CD1c-positive myeloid dendritic cell (primary cell): ENCODE results near the gene HS1BP3.
A peak's percentile ranks its signal among the peaks of the same experiment; 100 is the strongest.

Source experiments
- DNase-seq: peaks from one replicate; pipeline ENCODE4 v3.0.0-alpha.2; 2016; ENCODE audit errors: extremely low spot score

The HS1BP3 gene, protein sequence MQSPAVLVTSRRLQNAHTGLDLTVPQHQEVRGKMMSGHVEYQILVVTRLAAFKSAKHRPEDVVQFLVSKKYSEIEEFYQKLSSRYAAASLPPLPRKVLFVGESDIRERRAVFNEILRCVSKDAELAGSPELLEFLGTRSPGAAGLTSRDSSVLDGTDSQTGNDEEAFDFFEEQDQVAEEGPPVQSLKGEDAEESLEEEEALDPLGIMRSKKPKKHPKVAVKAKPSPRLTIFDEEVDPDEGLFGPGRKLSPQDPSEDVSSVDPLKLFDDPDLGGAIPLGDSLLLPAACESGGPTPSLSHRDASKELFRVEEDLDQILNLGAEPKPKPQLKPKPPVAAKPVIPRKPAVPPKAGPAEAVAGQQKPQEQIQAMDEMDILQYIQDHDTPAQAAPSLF

DNA sequence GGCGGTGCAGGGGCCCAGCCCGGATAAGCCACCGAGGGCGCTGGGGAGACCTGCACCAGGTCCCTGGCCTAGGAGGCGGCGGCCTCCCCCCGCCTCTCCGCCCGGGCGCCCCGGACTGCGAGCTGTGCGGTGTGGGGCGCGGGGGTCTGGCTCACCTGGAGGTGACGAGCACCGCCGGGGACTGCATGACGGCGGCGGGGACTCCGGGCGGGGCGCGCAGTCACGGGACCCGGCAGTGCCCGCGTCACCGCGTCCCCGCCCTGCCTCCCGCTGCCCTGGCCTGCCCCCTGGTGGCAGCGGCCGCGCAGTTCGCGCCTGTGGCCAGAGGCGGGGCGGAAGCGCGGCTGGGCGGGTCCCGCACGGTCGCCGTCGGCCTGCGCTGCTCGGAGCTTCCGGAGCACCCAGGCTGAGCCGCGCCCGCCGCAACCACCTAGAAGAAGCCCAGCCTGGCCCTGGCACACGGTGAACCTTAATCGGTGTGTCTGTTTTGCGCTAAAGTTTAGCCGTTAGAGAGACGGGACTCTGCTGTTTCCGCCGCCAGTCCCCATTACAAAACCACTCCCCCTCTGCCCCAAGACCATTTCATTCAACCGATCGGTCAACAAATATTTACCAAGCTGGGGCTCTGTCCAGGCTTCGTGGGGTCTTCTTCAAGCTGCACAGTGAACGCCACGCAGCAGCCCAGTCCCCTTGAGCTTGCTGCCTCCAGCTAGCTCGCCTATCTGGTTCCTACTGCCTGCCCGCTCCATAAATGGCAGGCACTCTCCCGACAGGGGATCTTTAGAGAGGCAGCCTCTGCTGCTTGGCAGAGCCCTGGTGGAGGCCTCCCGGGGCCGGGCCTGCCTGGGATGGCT is at the start of gene HS1BP3:
Gene HS1BP3 (minus strand): TSS at position 222 of the 854 bp plus-strand sequence. CDS start 35 bp downstream, at position 187.
- DNase-seq, result peak; percentile 96

- peak; percentile 30 for DNase-seq
These were observed 48.2 kb upstream of the HS1BP3 start for GRCh38 chr2:20698916-20699613.

- no peak for DNase-seq
These were observed 46.5 kb upstream of the HS1BP3 start for GRCh38 chr2:20697322-20697934.

- no peak for DNase-seq
These were observed 45.5 kb upstream of the HS1BP3 start for GRCh38 chr2:20696366-20696765.

- no peak for DNase-seq
These were observed 42.4 kb upstream of the HS1BP3 start for GRCh38 chr2:20693317-20693716.

DNA sequence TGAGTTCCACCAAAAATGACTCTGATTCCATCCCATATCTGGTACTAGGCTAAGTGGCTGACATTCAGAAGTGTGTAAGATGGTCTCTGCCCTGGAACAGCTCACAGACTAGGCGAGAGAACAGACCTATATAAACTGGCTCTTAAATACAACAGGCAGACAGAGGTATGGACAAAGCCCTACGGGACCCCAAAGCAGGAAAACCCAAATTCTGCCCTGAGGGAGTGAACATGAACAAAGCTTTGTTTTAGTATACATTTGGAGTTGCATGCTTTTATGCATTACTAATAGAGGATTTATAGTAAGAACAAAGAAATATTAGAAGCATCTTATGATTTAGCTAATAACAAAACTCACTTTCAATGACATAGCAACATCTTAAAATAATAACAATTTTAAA is 41.2 kb upstream of the HS1BP3 start:
- no peak for DNase-seq

- DNase-seq, result no peak
These were observed 40.3 kb upstream of the HS1BP3 start for GRCh38 chr2:20691076-20691734.

DNA sequence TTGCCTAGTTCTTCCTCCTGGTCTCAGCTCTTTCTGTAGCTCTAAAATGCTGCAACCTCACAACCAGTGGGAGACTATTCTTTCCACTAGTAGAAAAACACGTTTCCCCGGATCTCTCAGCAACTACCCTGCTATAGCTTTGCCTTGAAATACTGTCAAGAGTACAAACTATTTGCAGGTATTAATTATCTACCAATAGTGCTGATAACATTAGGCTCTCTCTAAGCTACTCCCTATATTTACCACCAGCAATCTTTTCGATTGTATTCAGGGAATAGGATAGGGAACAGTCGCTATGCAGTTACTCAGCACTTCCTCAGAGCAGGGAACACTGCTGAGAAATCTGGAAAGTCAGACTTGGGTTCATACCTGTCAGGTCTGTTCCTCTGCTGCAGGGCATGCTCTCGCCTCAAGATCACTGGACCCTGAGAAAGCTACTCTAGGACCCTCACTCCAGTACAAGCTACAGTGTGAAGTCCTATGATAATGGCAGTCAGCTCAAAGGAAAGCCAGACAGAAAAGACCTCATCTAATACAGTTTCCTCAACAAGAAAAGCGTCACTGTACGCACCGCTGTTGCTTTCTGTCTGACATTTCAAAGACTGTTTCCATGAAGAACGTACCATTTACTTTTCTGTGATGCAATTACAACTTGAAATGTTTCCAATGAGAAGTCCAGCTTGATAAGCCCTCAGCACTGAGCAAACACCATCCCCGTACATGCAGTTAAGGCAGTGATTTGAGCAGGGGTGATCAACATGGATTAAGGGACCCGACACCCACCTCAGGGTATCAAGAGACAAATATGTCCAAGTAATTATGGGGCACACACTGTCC is 38.7 kb upstream of the HS1BP3 start:
- DNase-seq, result no peak

- DNase-seq, result no peak
These were observed 36.4 kb upstream of the HS1BP3 start for GRCh38 chr2:20687260-20687832.

DNA sequence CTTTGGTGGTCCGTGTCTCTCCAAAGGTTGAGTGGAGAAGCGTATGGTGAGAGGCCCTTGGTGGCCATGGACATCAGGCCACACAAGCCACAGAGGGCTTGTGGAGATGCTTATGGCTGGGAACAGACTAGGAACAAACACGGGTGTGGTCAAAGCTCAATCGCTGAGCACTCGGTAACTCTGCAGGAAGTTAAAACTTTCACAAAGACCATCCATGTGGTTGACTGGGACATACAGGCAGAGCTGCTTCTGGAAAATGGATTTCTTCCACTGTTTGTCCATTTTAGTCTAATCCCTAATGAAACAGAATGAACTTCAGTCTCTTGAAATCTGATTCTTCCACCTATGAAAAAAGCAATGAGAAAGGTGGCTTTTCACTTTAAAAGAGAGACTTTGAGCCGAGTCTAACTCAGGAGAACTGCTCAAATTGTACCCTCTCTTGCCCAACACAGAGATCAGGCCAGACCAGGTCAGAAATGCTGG is 33.7 kb upstream of the HS1BP3 start:
- no peak for DNase-seq

- no peak for DNase-seq
These were observed 31.4 kb upstream of the HS1BP3 start for GRCh38 chr2:20682167-20682920.

DNA sequence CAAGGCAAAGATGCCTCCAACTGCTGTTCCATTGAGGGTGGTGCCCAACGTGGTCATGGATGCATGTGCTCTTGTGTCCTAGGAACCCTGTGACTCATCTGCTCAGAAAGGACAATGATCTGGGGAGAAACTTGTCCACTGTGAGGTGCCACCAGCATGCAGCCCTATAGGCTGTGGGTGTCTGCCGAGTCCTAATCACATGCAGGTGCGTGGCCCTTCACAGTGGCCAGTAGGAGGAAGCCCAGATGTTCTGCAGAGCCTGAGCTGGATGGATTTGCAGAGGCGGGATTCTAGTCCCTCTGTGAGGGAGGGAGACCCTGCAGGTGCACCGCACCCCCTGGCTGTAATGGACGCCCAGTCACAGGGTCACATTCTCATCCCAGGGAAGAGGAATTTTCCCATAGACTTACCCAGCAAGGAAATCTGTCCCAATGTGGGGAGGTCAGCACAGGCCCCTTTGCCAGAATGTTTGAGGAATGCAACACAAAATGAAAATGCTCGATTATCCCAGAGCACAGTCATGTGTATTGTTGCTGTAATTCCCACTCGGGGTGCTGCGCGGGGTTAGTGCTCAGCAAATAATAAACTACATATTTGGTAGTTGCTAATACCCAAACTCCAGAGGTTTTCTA is 30.0 kb upstream of the HS1BP3 start:
- no peak for DNase-seq

- DNase-seq, result no peak
These were observed 27.9 kb upstream of the HS1BP3 start for GRCh38 chr2:20678780-20679179.

DNA sequence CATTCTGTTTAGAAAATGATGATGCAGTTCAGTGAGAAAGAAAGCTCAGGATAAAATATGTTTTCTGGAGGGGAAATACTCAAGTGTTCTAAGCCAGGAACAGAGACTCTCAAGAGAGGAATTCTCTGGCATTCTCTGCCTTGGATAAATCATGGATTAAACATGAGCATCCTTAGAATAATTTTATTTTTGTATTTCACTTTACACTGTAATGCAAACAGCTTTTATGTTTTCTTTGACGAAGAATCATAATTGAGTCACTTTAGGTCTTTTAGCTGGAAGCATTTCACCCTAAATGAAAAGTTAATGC is 27.1 kb upstream of the HS1BP3 start:
- no peak for DNase-seq

- DNase-seq, result no peak
These were observed 26.6 kb upstream of the HS1BP3 start for GRCh38 chr2:20677301-20678085.

- no peak for DNase-seq
These were observed 25.7 kb upstream of the HS1BP3 start for GRCh38 chr2:20676353-20677215.
